Measurements from ENCODE around the gene HDAC3.

HDAC3 gene

DNA sequence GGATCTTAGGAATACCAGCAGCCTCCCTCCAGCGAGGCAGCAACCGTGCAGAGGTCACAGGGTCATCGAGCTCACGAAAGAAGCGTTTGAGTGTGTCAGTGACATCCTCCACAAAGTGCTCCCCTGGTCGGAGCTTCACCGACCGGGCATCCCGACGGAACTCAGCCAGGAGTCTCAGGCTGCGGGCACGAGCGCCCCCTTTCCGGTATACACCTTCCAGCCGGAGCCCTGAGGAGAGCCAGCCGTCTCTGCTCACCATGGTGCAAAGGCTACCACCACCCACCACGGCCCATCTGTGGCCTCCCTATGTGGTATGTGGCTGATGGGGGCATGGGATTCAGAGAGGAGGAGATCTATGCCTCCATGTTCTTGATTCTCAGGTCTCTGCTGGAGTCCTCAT is 25.4 kb upstream of the HDAC3 start:
- in situ Hi-C loops (cut with MboI; ENCODE audit: low pct_unique_long_range_greater_than_20kb, low sequenced_read_pairs, unreplicated experiment): no loop called here
- TF ChIP-seq, protein P1, sequence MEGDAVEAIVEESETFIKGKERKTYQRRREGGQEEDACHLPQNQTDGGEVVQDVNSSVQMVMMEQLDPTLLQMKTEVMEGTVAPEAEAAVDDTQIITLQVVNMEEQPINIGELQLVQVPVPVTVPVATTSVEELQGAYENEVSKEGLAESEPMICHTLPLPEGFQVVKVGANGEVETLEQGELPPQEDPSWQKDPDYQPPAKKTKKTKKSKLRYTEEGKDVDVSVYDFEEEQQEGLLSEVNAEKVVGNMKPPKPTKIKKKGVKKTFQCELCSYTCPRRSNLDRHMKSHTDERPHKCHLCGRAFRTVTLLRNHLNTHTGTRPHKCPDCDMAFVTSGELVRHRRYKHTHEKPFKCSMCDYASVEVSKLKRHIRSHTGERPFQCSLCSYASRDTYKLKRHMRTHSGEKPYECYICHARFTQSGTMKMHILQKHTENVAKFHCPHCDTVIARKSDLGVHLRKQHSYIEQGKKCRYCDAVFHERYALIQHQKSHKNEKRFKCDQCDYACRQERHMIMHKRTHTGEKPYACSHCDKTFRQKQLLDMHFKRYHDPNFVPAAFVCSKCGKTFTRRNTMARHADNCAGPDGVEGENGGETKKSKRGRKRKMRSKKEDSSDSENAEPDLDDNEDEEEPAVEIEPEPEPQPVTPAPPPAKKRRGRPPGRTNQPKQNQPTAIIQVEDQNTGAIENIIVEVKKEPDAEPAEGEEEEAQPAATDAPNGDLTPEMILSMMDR (IDR thresholded peaks at IDR 0.05; ENCODE audit: extremely low read depth, insufficient read depth, missing control alignments): no peak
- DNase-seq (ENCODE audit: low spot score): no peak

DNA sequence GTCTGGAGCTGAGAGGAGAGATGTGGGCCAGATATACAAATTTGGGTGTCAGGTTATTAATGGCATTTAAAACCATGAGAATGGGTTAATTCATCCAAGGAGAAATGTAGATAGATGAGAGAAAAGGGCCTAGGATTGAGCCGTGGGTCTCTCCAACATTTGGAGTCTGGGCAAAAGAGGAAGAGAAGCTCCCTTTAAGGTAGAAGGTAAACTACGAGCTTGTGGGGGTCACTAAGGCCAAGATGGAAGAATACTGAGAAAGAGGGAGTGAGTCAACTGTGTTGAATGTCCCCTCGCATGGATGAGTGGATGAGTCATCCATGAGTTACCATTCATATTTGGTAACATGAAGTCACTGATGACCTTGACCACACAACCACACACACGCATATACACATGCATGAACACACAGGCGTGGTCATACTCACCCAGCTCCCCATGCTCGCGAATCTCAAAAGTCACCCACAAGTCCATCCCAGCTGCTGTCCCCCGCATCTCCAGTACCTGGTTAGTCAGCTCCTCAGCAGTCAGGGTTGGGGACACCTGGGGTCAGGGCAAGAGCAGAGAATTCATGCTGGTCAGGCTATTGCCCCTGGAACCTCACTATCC is 21.4 kb upstream of the HDAC3 start:
- TF ChIP-seq, protein P1 (IDR thresholded peaks at IDR 0.05; ENCODE audit: extremely low read depth, insufficient read depth, missing control alignments): no peak
- in situ Hi-C loops (cut with MboI; ENCODE audit: low pct_unique_long_range_greater_than_20kb, low sequenced_read_pairs, unreplicated experiment): no loop called here
- peak; percentile 75 for DNase-seq (ENCODE audit: low spot score)

DNA sequence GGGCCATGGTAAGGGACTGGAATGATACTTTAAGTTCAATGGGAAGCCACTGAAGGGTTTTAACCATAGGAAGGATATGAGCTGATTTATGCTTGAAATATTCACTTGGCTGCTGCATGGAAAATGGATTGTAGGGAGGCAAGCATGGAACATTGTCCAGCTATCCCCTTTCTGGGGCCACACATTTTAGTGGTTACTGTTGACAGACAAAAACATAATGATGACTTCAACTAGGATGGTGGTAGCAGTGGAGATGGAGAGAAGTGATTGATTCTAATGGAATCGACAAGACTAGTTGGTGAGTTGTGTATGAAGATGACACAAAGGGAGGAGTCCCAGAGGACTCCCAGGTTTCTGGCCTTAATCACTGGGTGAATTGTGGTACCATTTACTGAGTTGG is 20.8 kb upstream of the HDAC3 start:
- TF ChIP-seq, protein P1 (IDR thresholded peaks at IDR 0.05; ENCODE audit: extremely low read depth, insufficient read depth, missing control alignments): no peak
- in situ Hi-C loops (cut with MboI; ENCODE audit: low pct_unique_long_range_greater_than_20kb, low sequenced_read_pairs, unreplicated experiment): no loop called here
- DNase-seq (ENCODE audit: low spot score): no peak

DNA sequence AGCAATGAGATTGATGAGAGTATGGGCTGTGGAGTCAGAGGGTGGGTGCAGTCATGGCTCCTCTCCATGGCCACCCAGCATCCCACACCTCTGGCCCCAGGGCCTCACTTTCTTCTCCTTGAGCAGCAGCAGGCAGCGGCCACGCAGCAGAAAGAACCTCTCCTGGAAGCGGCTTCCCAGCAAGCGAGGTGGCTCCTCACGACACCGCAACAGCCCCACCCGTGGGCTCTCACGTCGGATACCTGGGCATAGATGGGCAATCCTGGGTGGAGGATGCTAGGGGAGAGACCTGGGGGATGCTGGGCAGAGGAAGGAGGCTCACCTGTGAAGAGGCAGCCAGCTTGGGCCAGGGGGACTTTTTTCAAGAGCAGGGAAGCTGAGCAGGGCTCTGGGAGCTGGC is 19.7 kb upstream of the HDAC3 start:
- TF ChIP-seq, protein P1 (IDR thresholded peaks at IDR 0.05; ENCODE audit: extremely low read depth, insufficient read depth, missing control alignments): no peak
- in situ Hi-C loops (cut with MboI; ENCODE audit: low pct_unique_long_range_greater_than_20kb, low sequenced_read_pairs, unreplicated experiment): no loop called here
- DNase-seq (ENCODE audit: low spot score): no peak

DNA sequence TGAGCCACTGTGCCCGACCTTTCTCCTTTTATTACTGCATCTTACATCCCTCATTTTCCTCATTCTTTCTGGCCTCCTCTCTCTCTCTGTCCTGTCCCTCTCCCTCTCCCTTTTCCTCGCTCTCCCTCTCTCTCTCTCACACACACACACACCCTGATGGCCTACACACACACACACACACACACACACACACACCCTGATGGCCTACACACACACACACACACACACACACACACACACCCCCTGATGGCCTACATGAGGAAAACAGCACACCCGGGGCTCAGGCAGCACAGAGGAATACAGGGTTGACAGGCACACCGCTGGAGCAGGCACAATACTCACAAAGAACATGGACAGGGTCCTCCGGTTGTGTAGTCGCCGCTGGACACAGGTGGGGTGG is 18.4 kb upstream of the HDAC3 start:
- TF ChIP-seq, protein P1 (IDR thresholded peaks at IDR 0.05; ENCODE audit: extremely low read depth, insufficient read depth, missing control alignments): no peak
- in situ Hi-C loops (cut with MboI; ENCODE audit: low pct_unique_long_range_greater_than_20kb, low sequenced_read_pairs, unreplicated experiment): no loop called here
- DNase-seq (ENCODE audit: low spot score): no peak

DNA sequence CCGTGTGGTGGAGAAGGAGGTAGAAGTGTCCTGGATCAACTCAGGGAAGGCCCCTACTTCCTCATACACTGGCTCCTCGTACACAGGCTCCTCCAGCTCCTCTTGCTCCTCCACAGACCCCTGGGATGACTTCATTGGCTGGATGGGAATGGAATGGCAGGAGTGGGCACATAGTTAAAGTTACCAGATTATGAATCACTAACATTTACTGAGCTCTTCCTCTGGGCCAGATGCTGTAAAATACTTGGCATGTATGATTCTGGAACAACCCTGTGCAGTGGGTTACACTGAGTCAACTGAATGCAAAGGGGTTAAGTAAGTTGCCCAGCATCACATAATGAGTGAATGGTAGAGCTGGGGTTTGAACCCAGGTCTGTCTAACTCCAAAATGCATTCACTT is 17.6 kb upstream of the HDAC3 start:
- DNase-seq (ENCODE audit: low spot score): no peak
- TF ChIP-seq, protein P1 (IDR thresholded peaks at IDR 0.05; ENCODE audit: extremely low read depth, insufficient read depth, missing control alignments): no peak
- in situ Hi-C loops (cut with MboI; ENCODE audit: low pct_unique_long_range_greater_than_20kb, low sequenced_read_pairs, unreplicated experiment): no loop called here

DNA sequence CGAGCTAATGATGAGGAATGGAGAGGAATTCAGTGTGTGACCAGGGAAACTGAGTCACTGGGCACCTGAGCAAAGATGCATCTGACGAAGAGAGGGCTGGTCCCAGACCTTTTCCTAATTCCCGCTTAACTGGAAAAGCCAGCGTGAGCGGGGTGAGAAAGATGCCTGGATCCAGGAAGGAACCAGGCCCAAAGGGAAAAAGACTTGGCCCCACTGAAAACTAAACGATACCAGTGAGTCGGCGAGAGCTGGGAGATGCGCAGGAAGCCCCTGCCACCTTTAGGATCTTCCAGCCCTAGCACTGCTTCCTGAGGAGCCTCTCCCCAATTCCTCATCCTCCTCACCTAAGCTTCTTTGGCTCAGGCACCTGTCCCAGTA is 15.1 kb upstream of the HDAC3 start:
- in situ Hi-C loops (cut with MboI; ENCODE audit: low pct_unique_long_range_greater_than_20kb, low sequenced_read_pairs, unreplicated experiment): no loop called here
- DNase-seq (ENCODE audit: low spot score): no peak
- TF ChIP-seq, protein P1 (IDR thresholded peaks at IDR 0.05; ENCODE audit: extremely low read depth, insufficient read depth, missing control alignments): no peak

Measured in GM13977 (cell line).